OCI-LY3 (cell line): ENCODE results near the gene TXNDC11.

Experiments used
- H2AFZ ChIP-seq: fragments of 200-600, 300-600 bp; shearing (Covaris generic); 2 replicates; pipeline ENCODE4 v1.6.0; 2014; ENCODE audit warnings: antibody characterized with exemption, low read depth, low read length
- H3K27ac ChIP-seq: fragments of 200-600, 300-600 bp; sonication (generic); 2 replicates; pipeline ENCODE4 v1.5.1; 2014; ENCODE audit warnings: mild to moderate bottlenecking, low read length, moderate library complexity, mixed read lengths
- H3K27me3 ChIP-seq: fragments of 200-600, 300-600 bp; sonication (generic); 2 replicates; pipeline ENCODE4 v1.6.1; 2014; ENCODE audit warnings: low read depth, low read length, mixed read lengths
- H3K36me3 ChIP-seq: fragments of 200-600, 300-600 bp; sonication (generic); replicated peaks from 2 replicates; pipeline ENCODE3; 2014; ENCODE audit warnings: low read depth, low read length, mixed read lengths
- H3K4me1 ChIP-seq: fragments of 300-600, 200-600 bp; sonication (generic); 2 replicates; pipeline ENCODE4 v1.6.1; 2014; ENCODE audit warnings: low read length, mixed read lengths
- H3K4me2 ChIP-seq: fragments of 200-600, 300-600 bp; sonication (generic); 2 replicates; pipeline ENCODE4 v1.6.1; 2014; ENCODE audit warnings: low read length, mixed read lengths
- H3K4me3 ChIP-seq: fragments of 300-600, 200-600 bp; sonication (generic); 2 replicates; pipeline ENCODE4 v1.5.1; 2014; ENCODE audit warnings: antibody characterized with exemption, mild to moderate bottlenecking, low read length, moderate library complexity
- H3K79me2 ChIP-seq: fragments of 300-600, 200-600 bp; shearing (Covaris generic); 2 replicates; pipeline ENCODE4 v1.6.1; 2014; ENCODE audit warnings: mild to moderate bottlenecking, low read length, mixed read lengths
- H3K9ac ChIP-seq: fragments of 300-600, 200-600 bp; shearing (Covaris generic); 2 replicates; pipeline ENCODE4 v1.6.0; 2014; ENCODE audit warnings: mild to moderate bottlenecking, low read length, moderate library complexity
- H3K9me3 ChIP-seq: fragments of 200-600, 300-600 bp; shearing (Covaris generic); 2 replicates; pipeline ENCODE4 v1.6.1; 2014; ENCODE audit warnings: low read length, mixed read lengths; ENCODE audit not compliant: insufficient read depth
- H4K20me1 ChIP-seq: fragments of 200-600, 300-600 bp; sonication (generic); 2 replicates; pipeline ENCODE4 v1.6.1; 2016; ENCODE audit warnings: low read length, mixed read lengths; ENCODE audit not compliant: insufficient read depth
- CTCF ChIP-seq: fragments of 200-600, 300-600 bp; sonication (generic); IDR thresholded peaks from 2 replicates; pipeline ENCODE4 v1.5.1; 2014; ENCODE audit warnings: antibody characterized with exemption, low read length, low read depth
- EZH2phosphoT487 ChIP-seq: fragments of 200-600 bp; shearing (Covaris generic); IDR thresholded peaks from 2 replicates; pipeline ENCODE4 v1.6.1; 2018; ENCODE audit warnings: antibody characterized with exemption, mixed run types, low read depth

TXNDC11 gene

DNA sequence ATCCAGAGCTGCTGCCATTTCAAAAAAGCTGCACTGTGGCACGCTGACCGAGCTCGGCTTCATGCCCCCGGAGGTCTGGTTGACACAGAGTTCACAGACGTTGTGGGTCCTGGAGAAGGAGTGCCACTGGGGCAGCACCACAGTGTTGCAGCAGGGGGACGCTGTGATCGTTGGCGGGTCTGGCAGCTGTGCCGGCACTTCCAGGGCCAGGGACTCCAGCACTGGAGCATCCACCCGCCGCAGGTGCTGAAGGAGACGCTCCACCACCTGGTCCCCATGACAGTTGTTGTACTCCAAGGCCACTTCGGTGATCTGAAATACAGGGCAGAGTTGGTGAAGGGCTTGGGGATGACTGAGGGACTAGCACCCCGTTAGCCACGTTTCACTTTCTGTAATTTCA lies 50.9 kb downstream of the TXNDC11 start:
- H3K4me1 ChIP-seq, result peaks cover 63% of the 10 kb centered on the region
- H3K79me2 ChIP-seq, result peaks cover 78% of the 10 kb centered on the region
- H3K27me3 ChIP-seq, result no peaks in the 10 kb centered on the region
- no peak overlapping the region for H2AFZ ChIP-seq
- H3K9ac ChIP-seq, result peak overlapping the region; percentile 68; the same call in 1 of the 2 replicates
- H3K27ac ChIP-seq, result peak overlapping the region; percentile 91
- H3K4me2 ChIP-seq, result peak overlapping the region; percentile 64
- no peaks in the 10 kb centered on the region for H4K20me1 ChIP-seq
- TF ChIP-seq EZH2phosphoT487 (no peak), CTCF (no peak)
- H3K4me3 ChIP-seq, result peak overlapping the region; percentile 32; the same call in 1 of the 2 replicates
- no peaks in the 10 kb centered on the region for H3K9me3 ChIP-seq
- H3K36me3 ChIP-seq, result peaks cover 64% of the 10 kb centered on the region

- TF ChIP-seq EZH2phosphoT487, result no peak
- no peak for TF ChIP-seq CTCF
- H2AFZ ChIP-seq, result no peak overlapping the region
- no peaks in the 10 kb centered on the region for H4K20me1 ChIP-seq
- H3K9ac ChIP-seq, result peak overlapping the region; percentile 68; the same call in 1 of the 2 replicates
- H3K9me3 ChIP-seq, result no peaks in the 10 kb centered on the region
- H3K4me1 ChIP-seq, result peaks cover 68% of the 10 kb centered on the region
- peak overlapping the region; percentile 64 for H3K4me2 ChIP-seq
- peak overlapping the region; percentile 91 for H3K27ac ChIP-seq
- peaks cover 64% of the 10 kb centered on the region for H3K36me3 ChIP-seq
- peak overlapping the region; percentile 32 for H3K4me3 ChIP-seq
- H3K79me2 ChIP-seq, result peaks cover 78% of the 10 kb centered on the region
- H3K27me3 ChIP-seq, result no peaks in the 10 kb centered on the region
Observed at GRCh38 chr16:11691235-11691634, 51.4 kb downstream of the TXNDC11 start.

DNA sequence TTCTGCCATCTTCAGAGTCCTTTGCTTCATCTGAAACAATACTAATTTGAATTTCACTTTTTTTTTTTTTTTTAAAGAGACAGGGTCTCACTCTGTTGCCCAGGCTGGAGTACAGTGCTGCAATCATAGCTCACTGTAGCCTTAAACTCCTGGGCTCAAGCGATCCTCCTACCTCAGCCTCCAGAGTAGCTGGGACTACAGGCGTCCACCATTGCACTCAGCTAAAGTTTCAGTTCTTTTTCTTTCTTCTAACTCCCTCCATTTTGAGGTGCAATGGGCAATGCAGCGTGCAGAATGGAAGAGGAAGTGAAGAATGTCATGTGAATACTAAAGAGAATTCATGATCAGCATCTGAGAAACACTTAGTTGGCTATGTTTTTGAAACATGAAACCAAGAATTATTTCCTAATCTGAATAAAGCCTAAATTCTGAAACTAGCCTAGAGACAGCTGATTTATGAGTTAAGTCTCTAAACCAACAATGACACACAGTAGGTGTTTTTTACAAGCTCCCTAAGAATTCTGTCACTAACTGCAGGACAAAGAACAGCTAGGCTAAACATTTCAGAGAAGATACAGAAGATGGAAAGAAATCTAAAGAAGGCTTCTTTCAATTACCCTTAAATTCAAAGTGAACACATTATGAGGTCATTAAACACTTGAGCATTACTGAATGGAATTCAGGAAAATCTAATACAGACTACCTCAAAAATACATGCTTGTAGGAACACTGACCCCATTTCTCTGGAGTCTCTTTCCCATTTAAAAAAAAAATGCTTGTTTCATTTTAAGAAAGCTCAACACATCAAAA lies 53.4 kb downstream of the TXNDC11 start:
- Histone ChIP-seq H2AFZ (no peak overlapping the region), H3K27ac (peak overlapping the region; percentile 91), H3K79me2 (peaks cover 76% of the 10 kb centered on the region)

More for the DNA sequence above, 53.4 kb downstream of the TXNDC11 start:
- no peaks in the 10 kb centered on the region for H3K27me3 ChIP-seq
- H3K4me1 ChIP-seq, result peaks cover 78% of the 10 kb centered on the region
- TF ChIP-seq EZH2phosphoT487, result no peak
- no peak for TF ChIP-seq CTCF
- H3K4me3 ChIP-seq, result peak overlapping the region; percentile 41
- H3K9ac ChIP-seq, result peak overlapping the region; percentile 68; the same call in 1 of the 2 replicates
- no peaks in the 10 kb centered on the region for H3K9me3 ChIP-seq
- H4K20me1 ChIP-seq, result no peaks in the 10 kb centered on the region
- peak overlapping the region; percentile 68 for H3K4me2 ChIP-seq
- H3K36me3 ChIP-seq, result peaks cover 63% of the 10 kb centered on the region
